ENCODE measurements around the gene STK31.
"Not testable (repeated sequence)": the region's sequence is repeated elsewhere in the genome, so short reads cannot be mapped to it uniquely, and the experiment has no call there.

Gene STK31, protein sequence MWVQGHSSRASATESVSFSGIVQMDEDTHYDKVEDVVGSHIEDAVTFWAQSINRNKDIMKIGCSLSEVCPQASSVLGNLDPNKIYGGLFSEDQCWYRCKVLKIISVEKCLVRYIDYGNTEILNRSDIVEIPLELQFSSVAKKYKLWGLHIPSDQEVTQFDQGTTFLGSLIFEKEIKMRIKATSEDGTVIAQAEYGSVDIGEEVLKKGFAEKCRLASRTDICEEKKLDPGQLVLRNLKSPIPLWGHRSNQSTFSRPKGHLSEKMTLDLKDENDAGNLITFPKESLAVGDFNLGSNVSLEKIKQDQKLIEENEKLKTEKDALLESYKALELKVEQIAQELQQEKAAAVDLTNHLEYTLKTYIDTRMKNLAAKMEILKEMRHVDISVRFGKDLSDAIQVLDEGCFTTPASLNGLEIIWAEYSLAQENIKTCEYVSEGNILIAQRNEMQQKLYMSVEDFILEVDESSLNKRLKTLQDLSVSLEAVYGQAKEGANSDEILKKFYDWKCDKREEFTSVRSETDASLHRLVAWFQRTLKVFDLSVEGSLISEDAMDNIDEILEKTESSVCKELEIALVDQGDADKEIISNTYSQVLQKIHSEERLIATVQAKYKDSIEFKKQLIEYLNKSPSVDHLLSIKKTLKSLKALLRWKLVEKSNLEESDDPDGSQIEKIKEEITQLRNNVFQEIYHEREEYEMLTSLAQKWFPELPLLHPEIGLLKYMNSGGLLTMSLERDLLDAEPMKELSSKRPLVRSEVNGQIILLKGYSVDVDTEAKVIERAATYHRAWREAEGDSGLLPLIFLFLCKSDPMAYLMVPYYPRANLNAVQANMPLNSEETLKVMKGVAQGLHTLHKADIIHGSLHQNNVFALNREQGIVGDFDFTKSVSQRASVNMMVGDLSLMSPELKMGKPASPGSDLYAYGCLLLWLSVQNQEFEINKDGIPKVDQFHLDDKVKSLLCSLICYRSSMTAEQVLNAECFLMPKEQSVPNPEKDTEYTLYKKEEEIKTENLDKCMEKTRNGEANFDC

GRCh38 chr7:23710000-23710399, at the start of gene STK31:
TSS of gene STK31 (plus strand) at chr7:23710219. CDS start at chr7:23710286, 67 bp downstream.
- DNase-seq = no peak

GRCh38 chr7:23661385-23661784, 48.6 kb upstream of the STK31 start:
- no peak for DNase-seq

DNA sequence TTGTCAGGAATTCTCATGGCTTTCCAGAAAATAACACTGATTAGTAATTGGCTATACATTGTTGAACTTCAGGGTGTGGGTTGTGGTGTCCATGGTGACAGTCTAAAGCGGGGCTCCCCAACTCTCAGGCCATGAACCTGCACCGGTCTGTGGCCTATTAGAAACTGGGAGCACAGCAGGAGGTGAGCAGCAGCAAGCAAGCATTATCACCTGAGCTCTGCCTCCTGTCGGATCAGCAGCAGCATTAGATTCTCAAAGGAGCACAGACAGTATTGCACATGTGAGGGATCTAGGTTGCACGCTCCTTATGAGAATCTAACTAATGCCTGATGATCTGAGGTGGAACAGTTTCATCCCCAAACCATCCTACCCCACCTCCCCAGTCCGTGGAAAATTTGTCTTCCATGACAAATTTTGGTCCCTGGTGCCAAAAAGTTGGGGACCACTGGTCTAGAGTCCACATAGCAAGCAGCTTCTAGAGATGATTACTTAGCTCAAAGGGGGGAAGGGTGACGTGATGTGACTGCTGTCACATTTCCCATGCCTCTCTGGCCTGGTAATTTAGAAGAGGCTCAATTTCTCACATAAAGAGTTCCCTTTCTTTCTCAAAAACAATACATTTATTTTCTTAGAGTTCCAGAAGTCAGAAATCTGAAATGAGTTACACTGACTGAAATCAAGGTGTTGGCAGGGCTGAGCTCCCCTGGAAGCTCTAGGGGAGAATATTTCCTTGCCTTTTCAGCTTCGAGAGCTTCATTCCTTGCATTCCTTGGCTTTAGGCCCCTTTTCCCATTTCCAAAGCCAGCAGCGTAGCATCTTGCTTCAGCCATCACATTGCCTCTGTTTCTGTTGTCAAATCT, 47.7 kb upstream of the STK31 start:
- DNase-seq = no peak

DNA sequence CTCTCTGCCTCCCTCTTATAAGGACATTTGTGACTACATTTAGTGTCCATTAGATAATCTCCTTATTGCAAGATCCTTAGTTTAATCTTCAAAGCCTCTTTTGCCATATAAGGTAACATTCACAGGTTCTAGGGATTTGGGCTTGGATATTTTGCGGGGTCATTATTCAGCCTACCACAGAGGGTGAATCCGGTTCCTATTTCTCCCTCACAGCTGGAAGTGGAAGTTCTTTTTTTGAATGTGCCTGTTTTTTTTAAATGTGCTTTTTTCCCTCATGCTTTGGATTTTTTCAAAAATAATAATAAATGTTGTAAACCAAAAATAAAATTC, 47.1 kb upstream of the STK31 start:
- no peak for DNase-seq

- DNase-seq = no peak
Measured at GRCh38 chr7:23664122-23664521, 45.9 kb upstream of the STK31 start.

DNA sequence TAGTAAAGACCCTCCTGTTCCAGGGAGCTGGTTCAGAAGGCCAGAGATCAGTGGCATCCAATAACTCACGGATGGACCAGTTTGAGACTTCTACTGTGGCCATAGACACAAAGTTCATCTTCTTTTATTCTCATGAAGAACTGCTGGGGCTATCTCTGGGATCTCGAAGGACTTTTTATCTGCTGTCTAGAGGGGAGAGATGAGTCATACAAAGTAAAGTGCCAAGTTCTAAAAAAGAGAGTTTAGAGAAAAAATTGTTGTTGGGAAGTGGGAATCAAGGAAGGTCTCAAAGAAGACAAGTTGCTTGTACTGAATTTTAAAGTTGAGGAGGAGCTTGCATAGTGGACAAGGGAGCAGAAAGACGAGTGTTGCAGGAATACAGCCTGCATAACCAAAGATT, 38.0 kb upstream of the STK31 start:
- DNase-seq = no peak

- peak; percentile 52 for DNase-seq
Measured at GRCh38 chr7:23679898-23680413, 30.1 kb upstream of the STK31 start, which contains the start of gene FAM221A. TSS of gene FAM221A (plus strand) at chr7:23680199. CDS start at chr7:23680219, 20 bp downstream.

DNA sequence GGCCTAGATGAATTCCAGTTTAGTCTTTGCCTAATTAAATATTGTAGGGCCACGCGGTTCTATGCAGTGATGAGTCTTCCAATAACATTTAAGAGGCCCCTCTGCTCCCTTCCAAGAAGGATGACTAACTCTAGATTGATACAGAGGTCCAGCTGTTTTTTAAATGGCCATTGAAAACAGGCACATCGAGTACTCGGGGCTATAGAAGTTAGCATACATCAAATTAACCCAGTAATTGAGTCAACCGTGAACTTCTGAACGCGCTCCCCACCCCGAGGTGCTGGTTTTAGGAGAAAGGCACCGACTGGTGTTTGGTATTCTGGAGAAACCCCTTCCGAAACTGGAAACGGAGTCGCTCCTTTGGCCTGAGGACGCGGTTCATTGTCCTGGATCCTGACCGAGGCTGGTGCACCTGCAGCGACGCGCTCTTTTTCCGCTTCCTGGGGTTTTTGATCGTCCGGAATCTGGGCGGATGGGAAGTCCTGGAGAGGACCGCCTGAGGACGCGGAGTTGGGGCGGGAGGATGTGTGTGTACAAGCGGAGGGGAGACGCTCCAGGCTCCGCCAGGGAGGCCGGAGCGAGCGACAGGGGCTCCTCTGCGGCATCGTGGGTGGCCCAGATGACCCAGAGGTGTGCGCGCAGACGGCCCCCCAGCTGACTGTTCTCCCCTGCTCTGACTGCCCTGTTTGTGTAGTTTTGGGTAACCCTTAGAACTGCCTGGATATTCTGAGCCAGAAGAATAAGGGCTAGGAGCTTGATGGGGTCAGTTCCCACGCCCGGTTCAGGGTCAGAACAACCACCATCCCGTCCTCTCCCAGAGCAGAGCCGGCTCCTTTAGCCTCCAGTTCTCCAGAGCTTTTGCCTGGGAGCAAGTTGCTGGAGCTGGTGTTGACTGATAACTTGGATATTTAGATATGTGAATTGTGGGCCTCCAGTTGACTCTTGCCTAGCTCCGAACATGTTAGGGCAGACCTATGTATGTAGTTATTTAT, 29.3 kb upstream of the STK31 start:
- DNase-seq = no peak

DNA sequence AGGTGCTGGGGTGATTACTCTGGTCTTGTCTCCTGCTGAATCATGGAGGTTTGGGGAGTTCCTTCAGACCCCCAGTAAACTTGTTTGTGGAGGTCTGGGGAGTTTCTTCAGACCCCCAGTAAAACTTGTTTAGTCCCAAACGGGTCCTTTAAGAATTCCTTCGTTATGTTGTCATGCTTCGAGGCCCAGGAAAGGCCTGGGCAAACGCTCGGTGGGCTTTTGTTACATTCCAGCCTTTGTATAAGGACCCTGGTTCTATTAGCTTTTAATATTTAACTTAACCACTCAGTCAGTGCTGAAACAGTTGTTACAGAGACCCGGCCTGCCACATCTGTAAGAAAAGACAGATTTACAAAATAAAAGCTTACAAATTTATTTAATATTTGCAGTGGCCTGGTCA, 26.0 kb upstream of the STK31 start:
- not testable (repeated sequence) for DNase-seq

DNA sequence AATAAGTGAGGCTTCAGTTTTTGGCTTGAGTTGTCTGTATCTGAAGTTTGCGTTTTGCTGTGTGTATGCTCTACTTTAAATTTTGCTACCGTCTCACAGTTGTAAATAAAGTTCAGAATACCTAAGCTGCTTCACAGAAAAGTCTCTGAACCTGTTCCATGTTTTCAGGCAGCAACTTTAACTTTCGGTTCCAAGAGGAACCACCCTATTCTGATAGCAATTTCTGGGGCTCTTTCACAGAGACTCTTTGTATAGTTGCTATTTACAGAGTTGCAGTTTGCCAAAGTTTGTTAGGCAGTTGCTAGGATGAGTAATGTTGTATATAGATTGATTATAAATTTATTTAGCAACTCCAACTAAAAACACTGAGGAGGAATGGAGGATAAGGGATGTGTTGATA, 24.3 kb upstream of the STK31 start:
- no peak for DNase-seq

DNA sequence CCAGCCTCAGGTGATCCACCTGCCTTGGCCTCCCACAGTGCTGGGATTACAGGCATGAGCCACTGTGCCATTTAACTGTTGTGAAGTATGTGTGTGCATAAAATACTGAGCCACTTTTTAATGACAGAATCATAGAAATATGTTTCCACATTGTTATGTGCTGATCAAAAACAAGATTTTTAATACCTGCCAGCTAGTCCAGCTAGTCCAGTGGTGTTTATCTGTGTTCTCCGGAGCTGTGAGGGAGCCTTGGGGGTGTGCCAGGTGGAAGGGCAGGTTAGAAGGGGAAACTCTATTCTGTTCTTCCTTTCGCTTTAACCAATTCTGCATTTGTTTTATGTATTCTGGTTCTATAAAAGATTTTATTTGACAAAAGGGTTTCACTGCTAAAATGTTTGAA, 23.0 kb upstream of the STK31 start:
- no peak for DNase-seq

- no peak for DNase-seq
Measured at GRCh38 chr7:23689165-23689564, 20.9 kb upstream of the STK31 start.

GRCh38 chr7:23691320-23691719, 18.7 kb upstream of the STK31 start:
- no peak for DNase-seq

- DNase-seq = no peak
Measured at GRCh38 chr7:23693224-23693623, 16.8 kb upstream of the STK31 start.

GRCh38 chr7:23696916-23697441, 13.0 kb upstream of the STK31 start:
- DNase-seq = no peak

DNA sequence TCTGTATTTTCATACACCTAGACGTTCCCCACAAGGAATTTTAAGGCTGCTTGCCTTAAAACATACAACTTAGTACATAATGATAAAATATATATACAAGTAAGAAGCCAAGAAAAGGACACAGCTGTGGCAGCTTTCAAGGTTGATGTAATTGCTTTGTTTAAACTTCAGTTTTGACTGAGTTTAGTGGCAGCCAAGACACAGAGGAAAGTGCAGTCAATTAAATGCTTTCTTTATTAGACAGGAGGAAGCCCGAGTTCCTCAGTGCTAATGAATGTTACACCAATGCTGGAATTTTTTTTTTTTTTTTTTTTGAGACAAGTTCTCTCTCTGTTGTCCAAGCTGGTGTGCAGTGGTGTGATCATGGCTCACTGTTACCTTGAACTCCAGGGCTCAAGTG, 11.2 kb upstream of the STK31 start:
- no peak for DNase-seq

GRCh38 chr7:23700046-23700445, 10.0 kb upstream of the STK31 start:
- no peak for DNase-seq

DNA sequence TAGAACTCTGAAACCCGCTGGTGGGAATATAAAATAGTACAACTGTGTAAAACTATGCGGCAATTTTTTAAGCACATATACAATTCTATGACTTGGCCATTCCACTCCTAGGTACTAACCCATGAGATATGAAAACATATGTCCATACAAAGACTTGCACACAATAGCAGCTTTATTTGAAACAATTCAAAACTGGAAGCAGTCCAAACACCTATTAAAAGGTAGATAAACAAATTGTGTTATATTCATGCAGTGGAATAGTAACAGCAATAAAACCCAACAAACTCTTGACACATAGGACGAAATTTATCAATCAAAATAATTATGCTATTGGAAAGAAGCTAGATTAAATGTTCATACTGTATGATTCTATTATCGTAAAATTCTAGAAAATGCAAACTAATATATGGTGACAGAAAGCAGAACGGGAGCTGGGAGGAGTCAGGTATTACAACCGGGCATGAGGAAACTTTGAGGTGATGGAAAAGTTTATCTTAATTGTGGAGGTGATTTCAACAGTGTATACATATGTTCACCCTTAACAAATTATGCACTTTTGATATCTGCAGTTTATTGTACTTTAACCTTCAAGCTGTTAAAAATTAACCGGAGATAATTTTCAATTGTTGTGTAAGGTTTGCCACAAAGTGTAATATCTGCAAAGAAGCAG, 803 bp upstream of the STK31 start:
- no peak for DNase-seq

- no peak for DNase-seq
Measured at GRCh38 chr7:23712368-23713284, 2.6 kb downstream of the STK31 start.
